HCT116 (cell line): ENCODE data around the gene STRBP.

ENCODE experiments used
- CTCF ChIP-seq, 3 experiments: fragments of 200-600 bp in 1 of 3; sonication (generic) in 1 of 3; IDR thresholded peaks in 2 of 3; conservative IDR thresholded peaks in 1 of 3; 2 replicates each; pipeline ENCODE4 v1.5.1; 2012 to 2017; ENCODE audit warnings: low read depth in 2 of 3, low read length in 2 of 3, antibody characterized with exemption in 1 of 3, borderline replicate concordance in 1 of 3, control low read depth in 1 of 3, mild to moderate bottlenecking in 1 of 3, mixed read lengths in 1 of 3, mixed run types in 1 of 3, moderate library complexity in 1 of 3; ENCODE audit not compliant: insufficient read depth in 1 of 3
- EZH2 ChIP-seq: fragments of 200-600 bp; sonication (generic); IDR thresholded peaks from 2 replicates; pipeline ENCODE4 v1.6.1; 2017; ENCODE audit warnings: antibody characterized with exemption, mixed run types
- MAX ChIP-seq: IDR thresholded peaks from 2 replicates; pipeline ENCODE4 v1.6.1; 2012
- POLR2A ChIP-seq: IDR thresholded peaks from 2 replicates; pipeline ENCODE4 v1.7.0; 2011; ENCODE audit warnings: borderline replicate concordance; ENCODE audit not compliant: insufficient read depth, insufficient read length; ENCODE audit errors: extremely low read depth
- POLR2AphosphoS5 ChIP-seq: IDR thresholded peaks from 2 replicates; pipeline ENCODE4 v1.6.1; 2011; ENCODE audit warnings: mild to moderate bottlenecking, low read depth, low read length, moderate library complexity
- REST ChIP-seq: IDR thresholded peaks from 2 replicates; pipeline ENCODE4 v1.6.1; 2012; ENCODE audit warnings: low read depth
- YY1 ChIP-seq: IDR thresholded peaks from 2 replicates; pipeline ENCODE4 v1.6.1; 2011; ENCODE audit warnings: low read length, low read depth, moderate library complexity, mild to moderate bottlenecking; ENCODE audit not compliant: insufficient replicate concordance; ENCODE audit errors: extremely low read depth
- ZFX ChIP-seq: fragments of 450-650 bp; IDR thresholded peaks from 2 replicates; pipeline ENCODE4 v1.6.1; 2017

DNA sequence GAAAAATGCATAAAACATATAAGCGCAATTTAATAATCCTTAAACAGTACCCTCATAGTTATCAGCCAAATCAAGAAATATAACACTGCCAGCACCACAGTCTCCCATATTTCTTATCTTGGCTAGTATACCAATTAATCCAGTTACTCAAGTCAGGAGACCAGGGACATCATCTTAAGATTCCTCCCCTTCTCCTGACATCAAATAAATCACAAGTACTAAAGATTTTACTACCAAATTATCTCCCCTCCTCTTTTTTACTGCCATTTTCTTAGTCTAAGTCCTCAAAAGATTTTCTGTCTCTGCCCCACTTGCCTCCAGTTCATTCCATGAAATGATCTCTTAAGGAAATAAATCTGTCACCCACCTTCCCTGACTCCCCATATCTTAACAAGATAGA, 37.0 kb downstream of the STRBP start:
- no peak for TF ChIP-seq POLR2A
- no peak for TF ChIP-seq POLR2AphosphoS5
- no peak for TF ChIP-seq REST
- TF ChIP-seq EZH2, result no peak
- TF ChIP-seq CTCF (IDR thresholded peaks at IDR 0.05 in 2 of 3, conservative IDR thresholded peaks at IDR 0.05 in 1 of 3; ENCODE audit: borderline replicate concordance in 1 of 3, insufficient read depth in 1 of 3, low read depth in 2 of 3, low read length in 2 of 3), result no peak
- TF ChIP-seq ZFX, result no peak
- TF ChIP-seq YY1, result no peak
- TF ChIP-seq MAX, result no peak
